ENCODE data around the gene HASPIN.

GRCh38 chr17:3727041-3727440, 3.3 kb downstream of the HASPIN start:
- TF ChIP-seq CTCF (IDR thresholded peaks at IDR 0.05; ENCODE audit: poor library complexity, severe bottlenecking) (no peak), EZH2 (IDR thresholded peaks at IDR 0.05; ENCODE audit: borderline replicate concordance, insufficient read depth, low read length, poor library complexity, severe bottlenecking) (no peak), MXI1 (conservative IDR thresholded peaks at IDR 0.05; ENCODE audit: poor library complexity, severe bottlenecking) (no peak), POLR2AphosphoS5 (IDR thresholded peaks at IDR 0.05) (no peak), RAD21 (conservative IDR thresholded peaks at IDR 0.05) (no peak), TAF1 (IDR thresholded peaks at IDR 0.05; ENCODE audit: low read depth) (no peak), REST (IDR thresholded peaks at IDR 0.05; ENCODE audit: borderline replicate concordance) (no peak), EP300 (conservative IDR thresholded peaks at IDR 0.05; ENCODE audit: poor library complexity, severe bottlenecking) (no peak), SMC3 (conservative IDR thresholded peaks at IDR 0.05; ENCODE audit: poor library complexity) (no peak)

All from neural cell (in vitro differentiated cells).